Testis (tissue), 2 donors: Measurements from ENCODE around the gene KLC1.

Experiments
- CTCF ChIP-seq, 3 experiments: fragments of 450-650 bp in 2 of 3; fragments of 200-600 bp in 1 of 3; sonication (generic) in 1 of 3; IDR thresholded peaks; one replicate each; pipeline ENCODE4 v1.5.1; 2016 to 2019; ENCODE audit warnings: antibody characterized with exemption in 3 of 3, mild to moderate bottlenecking in 2 of 3, moderate library complexity in 1 of 3
- POLR2A ChIP-seq: fragments of 450-650 bp; IDR thresholded peaks from one replicate; pipeline ENCODE4 v1.6.1; 2017; ENCODE audit warnings: antibody characterized with exemption, mild to moderate bottlenecking, moderate library complexity

GRCh38 chr14:103735815-103736545, 107.0 kb downstream of the KLC1 start:
- TF ChIP-seq CTCF (IDR thresholded peaks at IDR 0.05), result no peak
- no peak for TF ChIP-seq POLR2A
